OCI-LY3 (cell line): ENCODE measurements around the gene SEMA4A.

Source experiments
- H2AFZ ChIP-seq: fragments of 200-600, 300-600 bp; shearing (Covaris generic); 2 replicates; pipeline ENCODE4 v1.6.0; 2014; ENCODE audit warnings: antibody characterized with exemption, low read depth, low read length
- H3K27ac ChIP-seq: fragments of 200-600, 300-600 bp; sonication (generic); 2 replicates; pipeline ENCODE4 v1.5.1; 2014; ENCODE audit warnings: mild to moderate bottlenecking, low read length, moderate library complexity, mixed read lengths
- H3K27me3 ChIP-seq: fragments of 200-600, 300-600 bp; sonication (generic); 2 replicates; pipeline ENCODE4 v1.6.1; 2014; ENCODE audit warnings: low read depth, low read length, mixed read lengths
- H3K36me3 ChIP-seq: fragments of 200-600, 300-600 bp; sonication (generic); replicated peaks from 2 replicates; pipeline ENCODE3; 2014; ENCODE audit warnings: low read depth, low read length, mixed read lengths
- H3K4me1 ChIP-seq: fragments of 300-600, 200-600 bp; sonication (generic); 2 replicates; pipeline ENCODE4 v1.6.1; 2014; ENCODE audit warnings: low read length, mixed read lengths
- H3K4me2 ChIP-seq: fragments of 200-600, 300-600 bp; sonication (generic); 2 replicates; pipeline ENCODE4 v1.6.1; 2014; ENCODE audit warnings: low read length, mixed read lengths
- H3K4me3 ChIP-seq: fragments of 300-600, 200-600 bp; sonication (generic); 2 replicates; pipeline ENCODE4 v1.5.1; 2014; ENCODE audit warnings: antibody characterized with exemption, mild to moderate bottlenecking, low read length, moderate library complexity
- H3K79me2 ChIP-seq: fragments of 300-600, 200-600 bp; shearing (Covaris generic); 2 replicates; pipeline ENCODE4 v1.6.1; 2014; ENCODE audit warnings: mild to moderate bottlenecking, low read length, mixed read lengths
- H3K9ac ChIP-seq: fragments of 300-600, 200-600 bp; shearing (Covaris generic); 2 replicates; pipeline ENCODE4 v1.6.0; 2014; ENCODE audit warnings: mild to moderate bottlenecking, low read length, moderate library complexity
- H3K9me3 ChIP-seq: fragments of 200-600, 300-600 bp; shearing (Covaris generic); 2 replicates; pipeline ENCODE4 v1.6.1; 2014; ENCODE audit warnings: low read length, mixed read lengths; ENCODE audit not compliant: insufficient read depth
- H4K20me1 ChIP-seq: fragments of 200-600, 300-600 bp; sonication (generic); 2 replicates; pipeline ENCODE4 v1.6.1; 2016; ENCODE audit warnings: low read length, mixed read lengths; ENCODE audit not compliant: insufficient read depth
- EZH2phosphoT487 ChIP-seq: fragments of 200-600 bp; shearing (Covaris generic); IDR thresholded peaks from 2 replicates; pipeline ENCODE4 v1.6.1; 2018; ENCODE audit warnings: antibody characterized with exemption, mixed run types, low read depth
- TF ChIP-seq, protein P1 (sequence below): fragments of 200-600, 300-600 bp; sonication (generic); IDR thresholded peaks from 2 replicates; pipeline ENCODE4 v1.5.1; 2014; ENCODE audit warnings: antibody characterized with exemption, low read length, low read depth

The SEMA4A gene

DNA sequence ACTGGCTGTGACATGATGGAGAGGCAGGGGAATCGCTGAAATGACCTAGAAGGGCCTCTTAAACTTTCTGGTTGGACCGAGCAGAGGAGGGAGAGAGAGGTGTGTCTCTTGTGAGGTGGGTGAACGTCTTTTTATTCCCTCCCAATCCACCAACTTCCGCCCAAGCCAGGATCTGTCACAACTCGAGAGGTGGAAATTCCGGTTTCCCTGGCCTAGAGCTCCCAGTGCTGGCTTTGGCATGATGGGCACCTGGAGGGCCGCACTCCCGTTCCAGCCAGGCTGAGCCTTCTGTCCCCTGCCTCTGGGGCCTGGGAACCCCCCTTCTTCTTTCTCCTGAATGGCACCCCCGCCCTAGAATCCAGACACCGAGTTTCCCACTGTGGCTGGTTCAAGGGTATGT lies at the start of gene SEMA4A:
Gene SEMA4A (plus strand): TSS at position 224 of the 400 bp plus-strand sequence. CDS start 994 bp downstream, outside the sequence.
- H3K27ac ChIP-seq, result peak within 1 kb of the TSS; percentile 58
- H2AFZ ChIP-seq, result peak within 1 kb of the TSS; percentile 82; the same call in 1 of the 2 replicates
- H3K79me2 ChIP-seq, result no peaks in the 10 kb centered on the region
- H3K9ac ChIP-seq, result peak within 1 kb of the TSS; percentile 70
- H4K20me1 ChIP-seq, result no peaks in the 10 kb centered on the region
- H3K4me2 ChIP-seq, result peak within 1 kb of the TSS; percentile 97
- H3K36me3 ChIP-seq, result no peaks in the 10 kb centered on the region
- H3K9me3 ChIP-seq, result no peaks in the 10 kb centered on the region
- H3K4me3 ChIP-seq, result peak within 1 kb of the TSS; percentile 83
- peaks cover 88% of the 10 kb centered on the region for H3K4me1 ChIP-seq
- TF ChIP-seq, protein P1, sequence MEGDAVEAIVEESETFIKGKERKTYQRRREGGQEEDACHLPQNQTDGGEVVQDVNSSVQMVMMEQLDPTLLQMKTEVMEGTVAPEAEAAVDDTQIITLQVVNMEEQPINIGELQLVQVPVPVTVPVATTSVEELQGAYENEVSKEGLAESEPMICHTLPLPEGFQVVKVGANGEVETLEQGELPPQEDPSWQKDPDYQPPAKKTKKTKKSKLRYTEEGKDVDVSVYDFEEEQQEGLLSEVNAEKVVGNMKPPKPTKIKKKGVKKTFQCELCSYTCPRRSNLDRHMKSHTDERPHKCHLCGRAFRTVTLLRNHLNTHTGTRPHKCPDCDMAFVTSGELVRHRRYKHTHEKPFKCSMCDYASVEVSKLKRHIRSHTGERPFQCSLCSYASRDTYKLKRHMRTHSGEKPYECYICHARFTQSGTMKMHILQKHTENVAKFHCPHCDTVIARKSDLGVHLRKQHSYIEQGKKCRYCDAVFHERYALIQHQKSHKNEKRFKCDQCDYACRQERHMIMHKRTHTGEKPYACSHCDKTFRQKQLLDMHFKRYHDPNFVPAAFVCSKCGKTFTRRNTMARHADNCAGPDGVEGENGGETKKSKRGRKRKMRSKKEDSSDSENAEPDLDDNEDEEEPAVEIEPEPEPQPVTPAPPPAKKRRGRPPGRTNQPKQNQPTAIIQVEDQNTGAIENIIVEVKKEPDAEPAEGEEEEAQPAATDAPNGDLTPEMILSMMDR, result no peak
- TF ChIP-seq EZH2phosphoT487, result no peak
- no peaks in the 10 kb centered on the region for H3K27me3 ChIP-seq

DNA sequence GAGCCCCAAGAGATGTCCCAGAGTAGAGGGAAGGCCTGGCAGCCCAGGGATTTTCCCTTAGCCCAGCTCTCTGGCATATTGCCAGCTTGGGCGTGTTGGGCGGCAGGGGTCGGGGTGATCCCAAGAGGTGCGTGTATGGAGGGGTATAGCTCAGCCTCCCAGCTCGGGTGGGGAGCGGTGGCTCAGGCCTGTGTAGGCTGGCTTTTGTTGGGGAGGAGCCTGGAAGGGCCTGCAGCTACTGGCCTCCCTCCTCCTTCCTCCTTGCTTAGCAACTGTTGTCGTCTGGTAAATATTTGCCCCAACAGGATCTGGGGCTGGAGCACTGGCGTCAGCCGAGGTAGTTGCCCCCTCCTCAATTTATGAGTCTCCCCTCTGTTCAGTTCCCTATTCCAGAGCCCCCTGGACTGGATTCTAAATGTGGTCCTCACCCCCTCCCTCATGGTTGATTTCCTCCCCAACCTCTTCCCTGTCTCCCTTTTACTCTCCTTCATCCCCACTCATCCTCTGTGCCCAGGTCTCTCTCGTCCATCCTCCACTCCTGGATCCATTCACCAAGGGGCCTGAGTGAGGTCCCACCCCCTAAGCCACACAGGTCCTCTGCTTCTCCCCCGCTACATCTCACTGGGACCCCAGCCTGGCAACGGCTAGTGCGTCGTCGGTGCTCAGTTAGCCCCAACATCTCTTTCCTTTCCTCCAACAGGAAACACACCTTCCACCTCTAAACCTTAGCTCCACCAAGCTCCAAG lies 49.1 kb upstream of the SEMA4A start:
- peaks cover 36% of the 10 kb centered on the region for H3K4me1 ChIP-seq
- TF ChIP-seq, protein P1, result no peak
- TF ChIP-seq EZH2phosphoT487, result no peak
- H3K27ac ChIP-seq, result no peak overlapping the region
- no peaks in the 10 kb centered on the region for H3K79me2 ChIP-seq
- H3K9ac ChIP-seq, result no peak overlapping the region
- no peaks in the 10 kb centered on the region for H3K36me3 ChIP-seq
- no peak overlapping the region for H2AFZ ChIP-seq
- H3K4me2 ChIP-seq, result peak overlapping the region; percentile 13; the same call in 1 of the 2 replicates
- no peaks in the 10 kb centered on the region for H4K20me1 ChIP-seq
- no peaks in the 10 kb centered on the region for H3K9me3 ChIP-seq
- H3K4me3 ChIP-seq, result no peak overlapping the region
- H3K27me3 ChIP-seq, result peaks cover 13% of the 10 kb centered on the region

DNA sequence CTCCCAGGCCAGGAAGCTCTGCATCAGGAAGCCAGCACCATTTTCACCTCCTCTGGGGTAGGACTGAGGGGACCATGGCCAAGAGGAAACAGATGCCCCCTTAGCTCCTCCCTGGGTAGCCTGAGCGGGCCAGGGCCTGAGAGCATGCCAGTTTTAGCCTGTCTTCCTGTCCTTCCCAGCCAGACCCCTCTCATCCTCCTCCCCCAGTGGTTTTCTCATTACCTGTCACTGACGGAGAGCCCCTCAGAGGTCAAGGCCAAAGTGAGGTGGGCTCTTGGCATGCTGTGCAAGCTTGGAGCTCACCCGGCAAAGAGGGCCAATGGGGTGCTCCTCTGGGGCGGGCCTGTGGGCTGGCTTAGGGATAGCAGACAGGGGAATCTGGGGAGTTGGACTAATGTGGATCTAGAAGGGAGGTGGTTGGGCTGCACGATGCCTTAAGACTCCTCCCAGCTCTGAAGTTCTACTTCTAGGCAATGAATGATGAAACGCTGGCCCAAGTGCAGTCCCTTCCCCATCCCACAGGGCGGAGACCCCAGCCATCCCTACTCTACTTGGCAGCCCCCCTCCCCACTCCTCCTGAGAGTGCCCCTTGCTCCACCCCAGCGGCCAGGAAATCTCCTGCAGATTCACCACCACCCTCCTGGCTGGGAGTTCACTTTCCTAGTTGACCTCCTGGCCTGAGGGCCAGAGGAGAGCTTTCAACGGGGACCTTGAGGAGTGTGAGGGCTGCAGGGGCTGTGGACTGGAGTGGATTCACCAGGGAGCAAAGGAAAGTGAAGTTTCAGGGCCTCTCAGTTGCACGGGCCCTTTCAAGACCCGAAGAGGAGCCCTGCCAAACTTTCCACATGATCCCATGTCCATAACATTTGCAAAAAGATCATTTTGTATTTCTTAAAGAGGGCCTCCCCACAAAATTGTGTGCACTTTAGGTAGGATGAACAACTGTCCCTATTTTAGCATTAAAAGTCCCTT lies 48.2 kb upstream of the SEMA4A start:
- Histone ChIP-seq H3K4me1 (peaks cover 36% of the 10 kb centered on the region), H3K4me3 (peak overlapping the region; percentile 71), H3K36me3 (no peaks in the 10 kb centered on the region), H3K27me3 (peaks cover 12% of the 10 kb centered on the region), H3K9me3 (no peaks in the 10 kb centered on the region), H3K79me2 (no peaks in the 10 kb centered on the region), H3K4me2 (peak overlapping the region; percentile 88), H4K20me1 (no peaks in the 10 kb centered on the region), H3K27ac (0 out of 2 replicates have a peak overlapping the region, but pooled peaks have one; percentile 20), H3K9ac (peak overlapping the region; percentile 70), H2AFZ (no peak overlapping the region)
- TF ChIP-seq EZH2phosphoT487, result no peak
- TF ChIP-seq, protein P1, result no peak
